Measurements from ENCODE around the gene ULBP1.
"Not testable (repeated sequence)": the region's sequence is repeated elsewhere in the genome, so short reads cannot be mapped to it uniquely, and the experiment has no call there.

The ULBP1 gene

DNA sequence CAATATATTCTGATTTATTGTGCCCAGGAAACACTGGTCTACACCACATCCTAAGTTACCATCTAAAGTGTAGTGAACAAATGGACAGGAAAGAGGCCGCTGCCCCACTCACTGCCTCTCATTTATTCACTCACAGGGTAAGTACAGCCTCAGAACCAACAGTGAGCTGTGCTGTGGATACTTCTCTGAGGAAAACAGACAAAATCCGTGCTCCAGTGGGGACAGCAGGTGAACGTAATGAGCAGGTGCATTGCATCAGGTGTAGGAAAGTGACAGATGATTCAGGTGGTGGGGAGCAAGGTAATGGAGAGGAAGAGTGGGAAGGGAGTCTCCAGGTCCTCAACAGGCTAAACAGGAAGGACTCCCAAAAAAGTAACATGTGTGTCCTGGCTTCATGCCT is 30.3 kb upstream of the ULBP1 start:
- DNase-seq: no peak

GRCh38 chr6:149934249-149935156 is 29.2 kb upstream of the ULBP1 start:
- peak; percentile 65 to 71 for DNase-seq

- no peak for DNase-seq
These were observed 28.5 kb upstream of the ULBP1 start for GRCh38 chr6:149935246-149935645.

DNA sequence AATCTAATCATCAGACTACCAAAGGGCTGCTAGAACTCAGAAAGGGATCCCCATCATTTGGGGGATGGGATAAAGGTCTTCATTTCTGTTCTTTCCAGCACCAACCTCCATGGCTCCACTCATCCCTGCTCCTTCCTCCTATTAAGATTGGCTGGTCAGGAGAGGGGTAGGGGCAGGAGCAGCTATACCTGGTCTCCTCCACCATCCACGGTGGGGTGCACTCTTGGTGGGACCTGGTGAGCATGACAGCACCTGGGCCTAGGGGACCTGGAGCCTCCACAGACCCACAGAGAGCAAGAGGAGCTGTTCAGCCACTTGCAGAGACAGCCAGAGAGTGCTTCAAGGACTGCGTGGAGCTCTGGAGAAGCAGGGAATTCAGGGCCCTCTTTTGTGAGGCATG is 28.1 kb upstream of the ULBP1 start:
- DNase-seq: no peak

DNA sequence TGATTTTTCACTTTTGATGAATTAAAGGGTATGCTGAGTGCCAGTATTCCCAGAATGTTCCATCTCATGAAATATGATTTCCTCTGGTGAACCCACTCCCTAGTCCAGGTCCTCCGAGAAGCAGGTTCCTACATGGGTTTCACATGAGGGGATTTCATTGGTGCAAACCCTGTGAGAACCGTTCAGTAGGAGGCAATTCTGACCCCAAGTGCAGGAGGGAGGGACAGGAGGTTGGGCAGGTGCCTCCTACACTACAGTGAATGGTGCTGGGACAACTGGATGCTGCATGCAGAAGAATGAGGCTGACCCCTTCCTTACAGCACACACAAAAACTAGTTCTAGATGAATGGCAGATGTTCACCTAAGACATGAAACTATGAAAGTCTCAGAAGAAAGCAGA is 27.0 kb upstream of the ULBP1 start:
- DNase-seq: no peak

DNA sequence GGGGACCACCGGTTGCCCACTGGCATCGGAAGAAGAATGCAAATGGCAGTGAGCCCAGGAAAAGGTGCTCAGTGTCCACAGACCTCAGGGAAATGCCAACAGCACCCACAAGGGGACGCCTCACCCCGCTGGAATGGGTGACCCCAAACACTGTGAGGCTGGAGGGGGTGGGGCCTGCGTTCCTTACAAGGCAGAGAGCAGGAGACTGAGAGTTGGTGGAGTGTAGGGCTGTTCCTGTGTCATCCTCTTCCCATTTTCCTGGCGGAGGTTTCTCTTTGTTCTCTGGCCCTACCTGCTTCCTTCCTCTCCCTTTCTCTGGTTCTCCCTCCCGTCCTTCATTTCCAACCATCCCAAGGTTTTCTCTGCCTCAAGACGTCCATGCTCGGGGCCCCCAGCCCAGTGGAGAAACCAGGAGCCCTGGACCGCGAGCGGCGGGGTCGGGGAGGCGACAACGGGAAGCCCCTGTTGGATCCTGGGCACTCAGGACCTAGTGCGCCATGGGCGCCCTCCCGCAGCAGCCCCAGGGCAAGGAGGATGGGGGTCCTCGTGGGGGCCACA is 25.7 kb upstream of the ULBP1 start:
- not testable (repeated sequence) for DNase-seq

DNA sequence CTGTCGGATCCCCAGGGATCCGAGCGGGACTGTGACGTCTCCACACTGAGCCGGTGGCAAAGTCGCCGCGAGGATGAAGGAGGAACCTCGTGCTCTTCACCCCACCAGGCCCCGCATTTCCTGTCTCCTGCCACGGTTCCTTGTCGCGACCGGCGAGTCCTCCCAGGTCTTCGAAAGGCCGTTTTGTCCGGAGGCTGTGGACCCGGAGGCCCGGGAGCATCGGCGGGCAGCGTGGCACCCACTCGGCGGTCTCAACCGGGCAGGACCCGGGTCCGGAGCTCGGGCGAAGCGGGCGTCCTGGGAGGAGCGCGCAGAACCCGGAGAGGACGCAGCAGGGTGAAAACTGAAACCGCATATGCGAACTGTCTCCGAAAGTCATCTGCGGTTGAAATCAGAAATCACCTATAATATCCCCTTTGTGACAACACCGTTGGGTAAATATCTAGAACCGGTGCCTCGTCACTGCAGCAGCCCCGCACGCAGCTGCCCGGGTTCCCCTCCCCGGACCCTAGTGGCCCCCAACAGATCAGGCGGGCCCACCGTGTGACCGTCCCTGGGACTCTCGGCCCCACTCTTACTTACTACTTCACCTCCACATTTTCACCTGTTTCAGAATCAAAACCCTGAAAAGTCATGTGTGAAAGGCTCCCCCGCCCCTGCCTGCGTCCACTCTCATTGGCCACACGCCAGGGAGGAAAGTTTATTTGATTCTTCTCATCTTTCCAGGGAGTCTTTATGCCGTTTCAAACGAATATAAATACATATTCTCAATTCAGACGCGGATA is 25.0 kb upstream of the ULBP1 start:
- DNase-seq: peak; percentile 29 to 38

- DNase-seq: no peak
These were observed 24.4 kb upstream of the ULBP1 start for GRCh38 chr6:149939356-149939648.

- DNase-seq: no peak
These were observed 23.7 kb upstream of the ULBP1 start for GRCh38 chr6:149939909-149940671.

DNA sequence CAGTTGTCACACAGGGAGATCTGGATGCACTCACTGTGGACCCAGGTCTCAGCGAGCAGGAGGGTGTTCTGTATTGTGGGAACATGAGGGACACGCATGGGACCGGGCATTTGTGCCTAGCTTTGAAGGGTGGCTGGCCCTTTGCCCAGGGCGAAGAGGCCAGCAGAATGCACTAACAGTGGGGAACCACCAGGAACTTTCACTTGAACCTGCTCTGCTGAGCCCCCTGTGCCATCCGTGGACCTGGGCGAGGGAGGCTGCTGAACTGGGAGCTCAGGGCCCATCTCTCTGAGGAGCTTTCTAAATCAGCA is 23.1 kb upstream of the ULBP1 start:
- DNase-seq: no peak

GRCh38 chr6:149941583-149942460 is 21.9 kb upstream of the ULBP1 start, which contains the start of gene ULBP2:
Gene ULBP2, plus strand, starts transcription at chr6:149942014. Its CDS starts 59 bp downstream, at chr6:149942073.
- peak; percentile 88 to 89 for DNase-seq

DNA sequence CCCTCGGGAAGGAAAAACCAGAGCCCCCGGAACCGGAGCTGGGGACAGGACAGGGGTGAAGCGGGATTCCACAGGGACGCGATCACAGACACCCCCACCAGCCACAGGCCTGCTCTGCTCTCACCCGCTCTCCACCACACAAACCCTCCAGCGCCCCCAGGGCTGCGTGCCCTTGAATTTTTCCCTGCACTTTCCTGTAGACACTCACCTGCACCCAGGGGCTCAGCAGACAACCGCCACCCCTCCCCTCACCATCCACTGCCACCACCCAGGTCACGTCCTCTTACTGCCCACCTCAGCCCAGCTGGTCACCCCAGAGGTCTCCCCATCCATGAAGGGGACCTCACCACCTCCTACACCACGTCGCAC is 21.3 kb upstream of the ULBP1 start:
- DNase-seq: no peak

GRCh38 chr6:149943321-149943720 is 20.4 kb upstream of the ULBP1 start:
- DNase-seq: not testable (repeated sequence)

DNA sequence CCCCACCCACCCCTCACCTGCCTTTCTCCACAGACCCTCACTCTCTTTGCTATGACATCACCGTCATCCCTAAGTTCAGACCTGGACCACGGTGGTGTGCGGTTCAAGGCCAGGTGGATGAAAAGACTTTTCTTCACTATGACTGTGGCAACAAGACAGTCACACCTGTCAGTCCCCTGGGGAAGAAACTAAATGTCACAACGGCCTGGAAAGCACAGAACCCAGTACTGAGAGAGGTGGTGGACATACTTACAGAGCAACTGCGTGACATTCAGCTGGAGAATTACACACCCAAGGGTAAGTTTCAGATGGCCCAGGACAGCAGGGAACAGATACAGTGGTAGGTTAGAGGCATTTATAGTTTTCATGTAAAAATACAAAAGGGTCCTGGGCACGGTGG is 18.5 kb upstream of the ULBP1 start:
- not testable (repeated sequence) for DNase-seq

- not testable (repeated sequence) for DNase-seq
These were observed 17.1 kb upstream of the ULBP1 start for GRCh38 chr6:149946631-149947030.

DNA sequence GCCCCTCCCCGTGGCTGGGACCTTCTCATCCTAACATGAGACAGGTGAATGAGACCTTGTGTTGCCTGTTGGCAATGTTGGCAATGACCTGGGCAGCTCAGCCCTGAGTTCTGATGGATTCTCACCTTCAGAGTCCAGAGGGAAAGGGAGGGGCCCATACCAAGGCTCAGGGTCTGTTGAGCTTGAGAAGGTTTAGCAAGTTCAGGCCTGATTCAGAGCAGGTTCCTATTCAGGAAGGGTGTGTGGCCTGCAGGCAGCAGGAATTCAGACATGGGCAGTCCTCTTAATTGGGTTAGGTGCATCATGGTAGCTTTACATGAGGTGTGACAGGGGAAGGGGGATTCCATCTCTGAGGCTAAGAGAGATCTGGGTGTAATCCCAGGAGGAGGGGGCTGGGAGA is 16.2 kb upstream of the ULBP1 start:
- DNase-seq: not testable (repeated sequence)

- DNase-seq: no peak
These were observed 15.7 kb upstream of the ULBP1 start for GRCh38 chr6:149948011-149948410.

DNA sequence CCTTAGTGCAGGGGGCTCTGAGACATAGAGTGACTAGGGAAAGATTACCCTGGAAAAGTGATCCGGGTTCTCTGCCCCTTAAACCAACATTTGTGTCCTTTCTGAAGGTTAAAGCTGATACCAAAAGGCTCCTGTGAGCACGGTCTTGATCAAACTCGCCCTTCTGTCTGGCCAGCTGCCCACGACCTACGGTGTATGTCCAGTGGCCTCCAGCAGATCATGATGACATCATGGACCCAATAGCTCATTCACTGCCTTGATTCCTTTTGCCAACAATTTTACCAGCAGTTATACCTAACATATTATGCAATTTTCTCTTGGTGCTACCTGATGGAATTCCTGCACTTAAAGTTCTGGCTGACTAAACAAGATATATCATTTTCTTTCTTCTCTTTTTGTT is 15.1 kb upstream of the ULBP1 start:
- DNase-seq: no peak

GRCh38 chr6:149950423-149950822 is 13.3 kb upstream of the ULBP1 start:
- DNase-seq: no peak

DNA sequence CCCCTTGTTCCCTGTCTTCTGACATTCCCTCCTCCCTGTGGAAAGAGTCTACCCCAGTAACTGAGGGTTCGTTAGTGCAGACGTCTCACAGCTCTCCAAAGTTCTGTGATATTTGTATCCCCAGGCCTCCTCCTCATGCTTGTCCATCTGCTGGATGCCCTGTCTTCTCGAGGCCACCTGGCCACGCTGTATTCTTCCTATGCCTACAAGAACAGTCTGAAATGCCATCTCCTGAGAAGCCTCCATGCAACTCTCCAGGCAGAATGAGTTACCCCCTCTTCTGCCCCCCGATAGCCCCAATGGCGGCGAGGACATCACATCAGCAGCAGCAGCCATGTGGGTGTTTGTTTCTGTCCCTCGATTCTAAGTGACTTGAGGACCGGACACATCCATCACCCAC is 12.6 kb upstream of the ULBP1 start:
- DNase-seq: no peak

DNA sequence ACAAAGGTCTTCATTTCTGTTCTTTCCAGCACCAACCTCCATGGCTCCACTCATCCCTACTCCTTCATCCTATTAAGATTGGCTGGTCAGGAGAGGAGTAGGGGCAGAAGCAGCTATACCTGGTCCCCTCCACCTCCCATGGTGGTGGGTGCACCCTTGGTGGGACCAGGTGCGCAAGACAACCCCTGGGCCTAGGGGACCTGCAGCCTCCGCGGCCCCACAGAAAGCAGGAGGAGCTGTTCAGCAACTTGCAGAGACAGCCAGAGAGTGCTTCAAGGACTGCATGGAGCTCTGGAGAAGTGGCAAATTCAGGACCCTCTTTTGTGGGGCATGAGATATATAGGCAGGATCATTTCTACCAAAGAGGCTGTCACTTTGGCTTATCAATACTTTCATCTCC is 12.1 kb upstream of the ULBP1 start:
- DNase-seq: no peak

DNA sequence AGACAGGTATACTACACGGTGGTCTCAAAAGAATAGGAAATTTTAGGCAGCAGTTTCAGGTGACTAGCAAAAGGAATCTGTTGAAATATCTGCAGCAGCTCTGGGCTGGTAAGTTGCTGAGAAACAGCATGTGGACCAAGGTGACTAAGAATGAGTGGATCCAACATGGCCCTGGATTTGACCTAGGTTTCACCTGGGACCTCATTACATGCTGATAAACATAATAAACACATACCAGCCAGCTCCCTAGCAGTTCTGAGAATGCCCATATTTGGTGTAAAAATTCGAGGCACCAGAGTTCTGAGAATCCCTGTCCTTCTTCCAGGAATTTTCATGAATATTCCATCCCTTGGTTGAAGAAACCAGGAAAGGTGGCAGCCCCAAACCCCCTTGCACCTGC is 10.4 kb upstream of the ULBP1 start:
- not testable (repeated sequence) for DNase-seq

Data from activated CD4-positive, alpha-beta T cell treated with anti-CD3 and anti-CD28 coated beads, Interleukin-2, amount 50 U/mL, for 4 hours (primary cell).